GM12872 (cell line): ENCODE data around the gene NCBP1.

Experiments used
- TF ChIP-seq, protein P1 (sequence below): IDR thresholded peaks from 3 replicates; pipeline ENCODE4 v1.5.1; 2011; ENCODE audit warnings: low read depth, mild to moderate bottlenecking, low read length, moderate library complexity; ENCODE audit not compliant: insufficient read depth

The NCBP1 gene

GRCh38 chr9:97695390-97695789, 61.8 kb downstream of the NCBP1 start:
- TF ChIP-seq, protein P1, sequence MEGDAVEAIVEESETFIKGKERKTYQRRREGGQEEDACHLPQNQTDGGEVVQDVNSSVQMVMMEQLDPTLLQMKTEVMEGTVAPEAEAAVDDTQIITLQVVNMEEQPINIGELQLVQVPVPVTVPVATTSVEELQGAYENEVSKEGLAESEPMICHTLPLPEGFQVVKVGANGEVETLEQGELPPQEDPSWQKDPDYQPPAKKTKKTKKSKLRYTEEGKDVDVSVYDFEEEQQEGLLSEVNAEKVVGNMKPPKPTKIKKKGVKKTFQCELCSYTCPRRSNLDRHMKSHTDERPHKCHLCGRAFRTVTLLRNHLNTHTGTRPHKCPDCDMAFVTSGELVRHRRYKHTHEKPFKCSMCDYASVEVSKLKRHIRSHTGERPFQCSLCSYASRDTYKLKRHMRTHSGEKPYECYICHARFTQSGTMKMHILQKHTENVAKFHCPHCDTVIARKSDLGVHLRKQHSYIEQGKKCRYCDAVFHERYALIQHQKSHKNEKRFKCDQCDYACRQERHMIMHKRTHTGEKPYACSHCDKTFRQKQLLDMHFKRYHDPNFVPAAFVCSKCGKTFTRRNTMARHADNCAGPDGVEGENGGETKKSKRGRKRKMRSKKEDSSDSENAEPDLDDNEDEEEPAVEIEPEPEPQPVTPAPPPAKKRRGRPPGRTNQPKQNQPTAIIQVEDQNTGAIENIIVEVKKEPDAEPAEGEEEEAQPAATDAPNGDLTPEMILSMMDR = no peak

GRCh38 chr9:97695995-97696802, 62.6 kb downstream of the NCBP1 start:
- TF ChIP-seq, protein P1 = no peak

GRCh38 chr9:97696803-97697601, 63.4 kb downstream of the NCBP1 start, which contains the start of gene XPA:
Gene XPA (minus strand): TSS chr9:97697340. CDS start chr9:97697292, 48 bp downstream.
- TF ChIP-seq, protein P1 = no peak

GRCh38 chr9:97697837-97698236, 64.2 kb downstream of the NCBP1 start:
- TF ChIP-seq, protein P1 = no peak

DNA sequence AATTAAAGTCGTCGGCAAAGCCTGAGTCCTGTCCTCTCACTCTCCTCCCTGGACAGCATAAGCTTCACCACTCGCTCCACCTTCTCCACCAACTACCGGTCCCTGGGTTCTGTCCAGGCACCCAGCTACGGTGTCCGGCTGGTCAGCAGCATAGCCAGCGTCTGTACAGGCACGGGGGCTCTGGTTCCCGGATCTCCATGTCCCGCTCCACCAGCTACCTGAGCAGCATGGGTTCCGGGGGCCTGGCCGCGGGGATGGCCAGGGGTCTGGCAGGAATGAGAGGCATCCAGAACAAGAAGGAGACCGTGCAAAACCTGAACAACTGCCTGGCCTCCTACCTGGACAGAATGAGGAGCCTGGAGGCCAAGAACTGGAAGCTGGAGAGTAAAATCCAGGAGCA, 65.2 kb downstream of the NCBP1 start:
- TF ChIP-seq, protein P1 = no peak

DNA sequence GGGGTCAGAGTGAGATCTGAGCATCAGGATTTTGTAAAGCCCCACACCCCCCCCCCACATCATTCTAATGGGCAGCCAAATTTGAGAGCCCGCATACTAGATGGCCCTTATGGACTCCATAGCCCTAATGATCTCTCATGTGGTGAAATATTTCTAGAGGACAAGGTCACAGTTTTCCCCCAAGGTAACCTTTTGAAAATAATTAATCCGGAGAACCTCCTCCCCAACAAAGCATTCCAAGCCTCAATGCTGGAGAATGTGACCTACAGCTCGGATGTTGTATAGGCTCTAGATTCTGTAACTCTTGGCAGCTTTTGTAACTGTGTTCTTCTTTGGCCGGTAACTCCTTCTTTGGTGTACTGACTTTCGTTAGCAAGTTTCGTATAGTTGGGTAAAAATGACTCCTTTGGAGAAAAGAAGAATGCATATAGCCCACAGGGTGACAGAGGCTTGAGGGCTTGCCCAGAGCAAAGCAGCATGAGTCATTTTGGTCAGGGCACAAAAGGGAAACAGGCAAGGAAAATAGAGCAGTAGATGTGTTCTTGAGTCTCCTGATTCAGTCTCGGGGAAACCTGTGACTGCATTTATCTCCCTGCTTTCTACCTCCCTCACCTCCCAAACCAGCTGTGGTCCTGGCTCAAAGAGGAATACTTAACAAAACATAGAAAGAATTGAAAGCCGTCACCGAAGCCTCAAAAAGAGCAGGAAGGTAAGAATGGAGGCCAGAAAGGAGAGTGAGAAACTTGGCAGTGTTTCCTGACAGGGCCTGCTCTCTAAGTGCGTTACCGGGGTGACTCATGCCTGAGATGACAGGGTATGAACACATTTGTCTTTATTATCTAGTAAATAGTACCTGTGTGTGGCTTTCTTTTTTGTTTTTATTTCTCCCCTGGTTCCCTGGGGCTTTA, 70.1 kb downstream of the NCBP1 start:
- TF ChIP-seq, protein P1 = no peak
